Inflammatory macrophage (primary cell): ENCODE data around the gene TAF8.
A peak's percentile ranks its signal among the peaks of the same experiment; 100 is the strongest.
"Not testable (repeated sequence)": the region's sequence is repeated elsewhere in the genome, so short reads cannot be mapped to it uniquely, and the experiment has no call there.

Experiments used
- DNase-seq, 2 donors: peaks; one replicate each; pipeline ENCODE4 v3.0.0-alpha.2; 2020 to 2022

The TAF8 gene

GRCh38 chr6:42029062-42029685 lies 21.1 kb upstream of the TAF8 start:
- DNase-seq: no peak

GRCh38 chr6:42029881-42030280 lies 20.4 kb upstream of the TAF8 start:
- no peak for DNase-seq

DNA sequence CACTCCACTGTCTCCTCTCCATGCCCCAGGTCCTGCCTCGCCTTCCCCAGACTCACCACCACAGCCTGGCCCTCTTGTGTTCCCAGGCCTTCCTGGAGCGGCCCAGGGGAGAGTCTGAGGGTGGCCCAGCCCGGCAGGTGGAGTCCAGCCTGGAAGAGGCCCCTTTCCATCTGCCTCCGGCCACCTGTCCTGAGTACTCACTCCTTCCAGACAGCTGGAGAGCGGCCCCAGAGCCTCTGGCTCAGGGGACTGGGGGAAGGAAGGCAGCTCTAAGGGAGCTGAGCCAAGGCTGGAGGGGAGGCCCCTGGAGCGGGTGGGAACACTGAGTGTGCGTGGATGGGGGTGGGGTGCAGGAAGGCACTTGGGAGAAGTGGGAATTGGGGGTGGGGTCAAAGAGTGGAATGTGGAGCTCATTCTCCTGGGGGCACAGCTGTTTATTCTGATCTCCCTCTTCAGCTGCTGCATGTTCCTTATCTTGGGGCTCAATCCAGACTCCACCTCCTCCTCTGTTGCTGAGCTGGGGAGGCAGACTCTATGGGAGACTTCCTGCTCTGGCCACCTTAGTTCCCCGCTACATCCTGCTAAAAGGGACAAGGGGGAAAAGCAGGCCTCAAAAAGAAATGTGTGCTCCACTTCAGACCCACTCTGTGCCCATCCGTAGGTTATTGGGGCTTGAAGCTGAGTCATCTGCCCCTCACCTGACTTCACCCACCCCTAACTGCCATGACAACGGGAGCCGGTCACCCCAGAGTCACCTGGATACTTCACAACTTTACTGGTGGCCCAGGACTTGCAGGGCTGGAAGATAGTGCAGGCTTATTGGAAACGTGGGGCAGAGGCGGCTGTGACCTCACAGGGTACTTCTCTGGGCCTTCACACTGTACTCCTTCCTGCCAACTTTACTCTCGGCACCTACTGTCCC lies 19.5 kb upstream of the TAF8 start:
- peak in 1 of 2 donors; percentile 47 for DNase-seq

DNA sequence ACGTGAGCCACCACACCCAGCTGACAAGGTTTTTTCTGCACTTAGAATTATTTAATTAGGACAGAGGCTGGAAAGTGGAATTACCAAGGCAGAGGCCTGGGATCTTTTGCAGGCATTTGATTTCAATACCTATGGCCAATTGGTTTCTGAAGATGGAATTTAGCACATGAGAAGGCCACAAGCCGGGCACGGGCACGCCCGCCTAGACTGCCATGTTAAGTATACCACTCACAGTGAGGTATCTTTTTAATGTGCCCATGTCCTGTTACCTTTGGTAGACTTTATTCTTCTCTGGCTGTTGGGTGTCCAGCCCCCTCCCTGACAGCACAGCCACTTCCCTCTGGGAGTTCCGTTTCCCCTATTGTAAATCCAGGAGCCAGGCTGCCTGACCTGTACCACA lies 18.0 kb upstream of the TAF8 start:
- DNase-seq: peak in 1 of 2 donors; percentile 40

- not testable (repeated sequence) for DNase-seq
These were observed 12.7 kb upstream of the TAF8 start for GRCh38 chr6:42037669-42038068.

DNA sequence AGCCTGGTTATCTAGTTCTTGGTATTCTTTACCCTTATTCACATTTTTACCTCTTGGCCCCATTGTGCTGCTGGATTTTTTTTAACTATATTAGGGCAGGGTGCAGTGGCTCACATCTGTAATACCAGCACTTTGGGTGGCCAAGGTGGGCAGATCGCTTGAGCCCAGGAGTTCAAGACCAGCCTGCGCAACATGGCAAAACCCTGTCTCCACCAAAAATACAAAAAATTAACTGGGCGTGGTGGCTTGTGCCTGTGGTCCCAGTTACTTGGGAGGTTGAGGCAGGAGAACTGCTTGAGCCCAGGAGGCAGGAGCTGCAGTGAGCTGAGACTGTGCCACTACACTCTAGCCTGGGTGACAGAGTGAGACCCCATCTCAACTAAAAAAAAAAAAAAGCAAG lies 12.2 kb upstream of the TAF8 start:
- no peak for DNase-seq

DNA sequence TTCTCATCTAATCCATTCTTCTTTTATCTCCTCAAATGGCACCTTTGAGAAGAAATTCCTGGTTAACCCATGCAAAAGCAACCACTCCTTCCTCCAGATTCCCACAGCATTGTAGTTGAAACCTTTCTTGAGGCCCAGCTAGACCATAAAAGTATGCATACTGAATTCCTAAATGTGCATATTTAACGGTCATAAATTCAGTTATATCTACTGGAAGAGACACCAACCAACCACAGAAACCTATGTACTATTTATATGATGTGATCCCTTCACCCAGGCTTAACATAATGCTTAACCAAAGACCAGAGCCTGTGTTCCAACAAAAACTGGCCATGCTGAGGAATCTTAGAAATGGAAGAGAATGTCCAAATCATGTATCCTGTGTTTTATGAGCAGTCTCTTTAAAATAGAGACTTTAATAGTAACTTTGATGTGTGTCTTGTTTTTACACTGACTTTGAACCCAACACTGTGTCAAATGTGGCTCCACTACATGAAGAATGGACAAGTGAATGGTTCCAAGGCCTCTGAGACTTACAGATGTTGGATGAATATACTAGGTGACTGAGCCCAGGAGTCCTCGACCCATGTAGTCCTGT lies 11.4 kb upstream of the TAF8 start:
- DNase-seq: no peak

- no peak for DNase-seq
These were observed 9.4 kb upstream of the TAF8 start for GRCh38 chr6:42040856-42041480.

DNA sequence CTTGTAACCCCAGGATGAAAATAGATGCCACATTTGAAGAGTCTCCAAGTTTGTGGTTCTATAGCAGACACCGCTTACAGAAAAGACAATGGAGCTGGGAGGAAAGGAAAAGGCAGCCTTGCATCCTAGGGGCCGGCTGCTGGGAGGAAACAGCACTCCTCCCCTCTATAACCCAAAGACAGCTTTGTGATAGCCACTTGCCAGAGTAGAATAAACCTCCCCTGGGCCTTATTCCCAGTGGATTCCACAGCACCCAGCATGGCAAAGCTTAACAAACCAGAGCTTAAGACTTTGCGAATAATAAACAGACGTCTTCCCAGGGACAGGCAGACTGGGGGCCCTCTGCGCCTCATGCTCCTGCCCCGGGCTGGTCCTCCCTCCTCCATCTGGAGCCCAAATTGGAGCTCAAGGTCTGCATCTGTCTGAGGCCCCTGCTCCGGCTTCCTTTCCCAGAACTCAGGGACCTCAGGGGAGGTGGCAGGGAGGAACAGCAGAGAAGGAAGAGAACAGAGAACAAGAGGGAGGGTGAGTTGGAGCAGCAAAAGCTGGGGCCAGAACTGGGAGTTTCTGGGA lies 8.8 kb upstream of the TAF8 start:
- DNase-seq: no peak

- peak; percentile 35 to 55 for DNase-seq
These were observed 8.2 kb upstream of the TAF8 start for GRCh38 chr6:42042108-42042507.

- peak; percentile 85 to 94 for DNase-seq
These were observed 6.4 kb upstream of the TAF8 start for GRCh38 chr6:42043787-42044475.

DNA sequence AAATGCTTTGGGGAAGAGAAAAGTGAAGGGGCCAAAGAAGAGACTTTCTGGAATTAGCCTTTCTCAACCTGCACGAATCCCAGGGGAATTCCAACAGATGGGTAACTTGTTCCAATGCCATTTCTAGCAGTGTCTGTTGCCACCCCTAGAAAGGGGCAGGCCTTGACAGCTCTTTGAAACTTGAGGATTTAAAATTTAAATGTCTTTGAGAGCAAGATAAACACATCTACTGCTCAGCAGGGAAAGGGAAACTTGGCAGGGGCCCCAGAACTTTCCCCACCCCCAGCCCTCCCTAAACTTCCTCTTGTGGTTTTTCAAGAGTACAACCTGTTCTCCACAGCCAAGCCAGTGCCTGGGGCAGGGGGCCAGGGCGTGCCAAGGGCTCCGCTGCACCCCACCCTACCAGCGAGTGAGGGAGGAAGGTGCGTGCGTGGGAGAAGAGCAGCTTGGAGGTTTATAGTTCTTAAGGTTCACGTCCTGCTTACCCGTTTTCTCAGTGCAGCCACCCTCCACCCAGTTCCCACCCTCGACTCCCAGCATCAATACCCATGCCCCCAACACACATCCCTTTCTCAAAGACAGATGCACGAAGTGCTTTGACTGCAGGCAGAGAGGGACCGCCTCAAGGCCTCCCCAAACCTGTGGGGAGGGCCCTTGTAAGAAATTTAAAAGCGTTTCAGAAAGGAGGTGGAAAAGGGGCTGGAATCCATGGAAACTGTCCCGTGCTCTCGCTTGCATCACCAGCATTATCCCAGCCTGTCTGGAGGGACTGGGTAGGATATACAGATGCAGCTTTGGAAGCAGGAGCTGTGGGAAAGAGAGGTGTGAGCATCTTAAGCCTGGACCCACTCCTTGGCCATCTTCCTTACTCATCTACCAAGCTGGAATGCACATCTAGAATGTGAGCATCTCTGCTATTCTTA lies 4.5 kb upstream of the TAF8 start:
- DNase-seq: peak; percentile 61 to 69

DNA sequence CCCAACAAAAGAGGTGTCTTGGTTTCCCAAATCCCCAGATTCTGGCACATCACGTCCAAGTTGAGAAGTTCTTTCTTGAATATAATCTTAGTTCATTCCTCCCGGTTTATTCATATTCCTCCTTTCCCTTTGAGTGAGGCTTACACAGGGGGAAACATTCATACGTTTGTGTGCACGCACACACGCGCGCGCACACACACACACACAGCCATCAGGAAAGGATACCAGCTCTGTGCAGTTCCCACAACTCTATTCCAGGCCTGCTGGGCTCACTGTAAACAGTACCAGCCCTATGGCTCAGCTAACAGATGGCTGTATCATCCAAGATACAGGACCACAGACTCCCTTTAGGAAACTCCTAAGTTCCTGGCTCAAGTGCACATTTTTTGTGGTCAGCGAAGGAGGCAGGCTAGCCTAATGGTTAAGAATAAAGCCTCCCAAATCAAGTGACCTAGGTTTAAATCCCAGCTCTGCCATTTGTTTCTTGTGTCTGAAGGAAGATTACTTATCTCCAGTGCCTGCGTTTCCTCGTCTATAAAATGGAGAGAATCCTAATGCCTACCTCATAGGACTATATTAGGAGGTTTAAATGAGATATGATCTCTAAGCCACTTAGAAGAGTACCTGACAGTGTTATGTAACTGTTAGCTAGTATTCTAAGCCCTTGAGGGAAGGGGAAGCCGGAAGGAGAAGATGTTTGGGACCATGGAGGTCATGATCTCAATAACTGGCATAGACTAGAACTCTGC lies 3.7 kb upstream of the TAF8 start:
- no peak for DNase-seq

GRCh38 chr6:42047213-42047590 lies 3.1 kb upstream of the TAF8 start:
- DNase-seq: no peak

- no peak for DNase-seq
These were observed 2.4 kb upstream of the TAF8 start for GRCh38 chr6:42047790-42048405.

DNA sequence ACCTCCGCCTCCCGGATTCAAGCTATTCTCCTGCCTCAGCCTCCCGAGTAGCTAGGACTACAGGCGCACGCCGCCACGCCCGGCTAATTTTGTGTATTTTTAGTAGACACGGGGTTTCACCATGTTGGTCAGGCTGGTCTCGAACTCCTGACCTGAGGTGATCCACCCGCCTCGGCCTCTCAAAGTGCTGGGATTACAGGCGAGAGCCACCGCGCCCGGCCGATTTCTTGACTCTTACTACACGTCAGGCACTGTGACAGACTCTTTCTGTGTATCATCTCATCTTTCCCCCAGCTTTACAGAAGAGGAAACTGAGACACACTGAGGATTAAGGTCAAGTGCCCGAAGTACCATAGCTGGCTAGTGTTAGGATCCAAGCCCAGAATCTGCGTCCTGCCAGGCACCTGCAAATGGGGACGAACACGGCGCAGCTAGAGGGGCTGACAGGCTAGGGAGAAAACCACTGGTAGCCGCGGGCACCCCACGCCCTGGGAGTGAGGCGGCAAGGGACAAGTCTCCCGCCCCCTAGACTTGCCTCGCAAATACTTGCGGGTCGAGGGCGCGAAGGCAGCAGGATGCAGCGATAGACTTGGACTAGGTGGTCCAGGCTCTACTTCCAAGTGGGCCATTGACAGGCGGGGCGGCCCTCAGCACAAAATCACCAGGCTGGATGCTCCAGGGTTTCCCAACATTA lies 1.1 kb upstream of the TAF8 start:
- DNase-seq: no peak

GRCh38 chr6:42049948-42050296 lies 402 bp upstream of the TAF8 start:
- DNase-seq: no peak

DNA sequence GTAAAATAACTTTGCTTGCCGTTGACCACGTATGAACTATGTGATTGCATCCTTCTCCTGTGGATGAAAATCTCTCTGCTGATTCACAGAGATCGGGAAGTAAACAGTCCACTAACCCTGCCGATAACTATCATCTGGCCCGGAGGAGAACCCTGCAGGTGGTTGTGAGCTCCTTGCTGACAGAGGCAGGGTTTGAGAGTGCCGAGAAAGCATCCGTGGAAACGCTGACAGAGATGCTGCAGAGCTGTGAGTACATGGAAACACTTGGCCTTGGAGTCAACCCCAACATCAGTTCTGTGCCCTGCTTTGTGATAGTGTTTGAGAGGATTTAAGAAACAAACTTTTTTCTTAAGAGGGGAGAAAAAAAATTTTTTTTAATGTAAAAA lies 937 bp downstream of the TAF8 start:
- no peak for DNase-seq

DNA sequence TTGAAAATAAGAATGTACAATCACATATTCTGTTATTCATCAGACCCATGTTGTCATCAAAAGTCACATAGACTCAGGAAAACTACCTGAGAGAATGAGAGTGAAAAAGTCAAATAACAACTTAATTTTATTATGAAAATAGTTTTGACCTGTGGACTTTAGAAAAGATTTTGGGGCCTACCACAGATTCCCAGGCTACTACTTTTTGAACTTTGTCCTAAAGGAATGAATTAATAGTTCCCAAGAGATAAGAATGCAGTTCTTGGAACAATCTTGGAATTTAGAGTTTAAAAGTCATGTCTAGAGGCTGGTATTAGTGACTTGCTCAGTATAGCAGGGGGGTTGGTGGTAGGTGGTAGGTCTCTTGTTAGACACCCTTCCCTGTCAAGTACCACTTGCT lies 3.3 kb downstream of the TAF8 start:
- no peak for DNase-seq
